Measurements from ENCODE around the gene CELSR3. TPM values are rescaled to one million over a fixed set of nuclear protein-coding genes. Genes with fewer than 3 reads are reported as not detected.

Gene CELSR3
- total RNA-seq, 1 experiment from 2014 or later, result 23.9 TPM

DNA sequence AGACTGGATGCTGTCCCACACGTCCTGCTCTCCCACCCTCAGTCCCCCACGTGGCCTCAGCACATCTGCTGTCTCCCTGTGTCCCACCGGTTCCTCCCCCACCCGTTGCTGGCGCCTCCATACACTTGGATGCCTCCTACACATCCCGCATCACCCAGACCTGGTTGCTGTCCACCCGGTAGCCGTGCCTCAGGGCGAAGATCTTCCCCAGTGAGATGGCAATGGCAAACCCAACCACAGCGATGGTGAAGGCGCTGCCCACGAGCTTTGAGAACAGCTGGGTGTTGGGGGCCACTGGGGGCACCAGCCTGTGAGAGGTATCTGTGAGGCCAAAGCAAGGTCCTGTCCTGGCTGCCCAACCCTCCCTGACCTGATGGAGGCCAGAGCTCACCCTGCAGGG lies 31.9 kb downstream of the CELSR3 start:
- H3K27me3 Mint-ChIP-seq (ENCODE audit: low read depth), result peaks cover 1% of the 10 kb centered on the region; the same call in 1 of the 2 replicates
- Histone ChIP-seq H3K27ac (ENCODE audit: insufficient read length, low read depth, low read length) (no peak overlapping the region), H3K79me2 (ENCODE audit: insufficient read depth, low read length) (no peaks in the 10 kb centered on the region), H3K4me2 (ENCODE audit: insufficient read depth, insufficient read length, low read length) (no peak overlapping the region), H4K20me1 (ENCODE audit: control insufficient read depth, insufficient read depth, insufficient read length) (no peaks in the 10 kb centered on the region), H2BK15ac (ENCODE audit: low read depth, low read length) (no peak overlapping the region), H3K79me1 (ENCODE audit: insufficient read depth, low read depth, low read length, poor library complexity, severe bottlenecking) (no peaks in the 10 kb centered on the region), H4K5ac (ENCODE audit: insufficient read length, low read depth, low read length) (no peak overlapping the region), H4K91ac (ENCODE audit: insufficient read length, low read depth, low read length) (no peak overlapping the region), H3T11ph (ENCODE audit: low read length) (no peak overlapping the region), H3K18ac (ENCODE audit: insufficient read length, low read depth, low read length) (no peak overlapping the region), H2BK120ac (ENCODE audit: low read depth, low read length, poor library complexity, severe bottlenecking) (no peak overlapping the region), H3K9me3 (ENCODE audit: control insufficient read depth, low read depth, low read length) (no peaks in the 10 kb centered on the region), H3K14ac (ENCODE audit: insufficient read depth, low read length) (no peak overlapping the region; the same call in 1 of the 2 replicates), H3K23ac (ENCODE audit: insufficient read length, low read depth, low read length) (no peak overlapping the region), H4K8ac (replicated peaks; ENCODE audit: insufficient read length, low read depth, low read length) (no peak overlapping the region), H2AFZ (ENCODE audit: low read length) (no peak overlapping the region), H2BK20ac (ENCODE audit: low read depth, low read length, poor library complexity, severe bottlenecking) (no peak overlapping the region), H3K56ac (ENCODE audit: insufficient read length, low read depth, low read length) (no peak overlapping the region), H3K23me2 (ENCODE audit: insufficient read length, low read depth, low read length, poor library complexity, severe bottlenecking) (peaks cover 6% of the 10 kb centered on the region), H3K27me3 (ENCODE audit: insufficient read depth, low read length) (no peaks in the 10 kb centered on the region), H3K4me1 (ENCODE audit: insufficient read depth, low read length) (no peaks in the 10 kb centered on the region; the same call in 1 of the 2 replicates), H3K4ac (ENCODE audit: low read depth, low read length) (no peak overlapping the region), H2BK12ac (ENCODE audit: insufficient read length, low read depth, low read length) (no peak overlapping the region), H2AK5ac (ENCODE audit: insufficient read length, low read length) (no peak overlapping the region), H2BK5ac (ENCODE audit: insufficient read length, low read length) (no peak overlapping the region), H3K9ac (ENCODE audit: extremely low read depth, insufficient read length, low read length) (no peak overlapping the region)
- no peak for DNase-seq
- TF ChIP-seq, protein P1, sequence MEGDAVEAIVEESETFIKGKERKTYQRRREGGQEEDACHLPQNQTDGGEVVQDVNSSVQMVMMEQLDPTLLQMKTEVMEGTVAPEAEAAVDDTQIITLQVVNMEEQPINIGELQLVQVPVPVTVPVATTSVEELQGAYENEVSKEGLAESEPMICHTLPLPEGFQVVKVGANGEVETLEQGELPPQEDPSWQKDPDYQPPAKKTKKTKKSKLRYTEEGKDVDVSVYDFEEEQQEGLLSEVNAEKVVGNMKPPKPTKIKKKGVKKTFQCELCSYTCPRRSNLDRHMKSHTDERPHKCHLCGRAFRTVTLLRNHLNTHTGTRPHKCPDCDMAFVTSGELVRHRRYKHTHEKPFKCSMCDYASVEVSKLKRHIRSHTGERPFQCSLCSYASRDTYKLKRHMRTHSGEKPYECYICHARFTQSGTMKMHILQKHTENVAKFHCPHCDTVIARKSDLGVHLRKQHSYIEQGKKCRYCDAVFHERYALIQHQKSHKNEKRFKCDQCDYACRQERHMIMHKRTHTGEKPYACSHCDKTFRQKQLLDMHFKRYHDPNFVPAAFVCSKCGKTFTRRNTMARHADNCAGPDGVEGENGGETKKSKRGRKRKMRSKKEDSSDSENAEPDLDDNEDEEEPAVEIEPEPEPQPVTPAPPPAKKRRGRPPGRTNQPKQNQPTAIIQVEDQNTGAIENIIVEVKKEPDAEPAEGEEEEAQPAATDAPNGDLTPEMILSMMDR (conservative IDR thresholded peaks at IDR 0.05), result no peak
- WGBS (ENCODE audit: extremely low coverage, insufficient read length, low lambda C conversion rate), result no CpG with 5 or more reads among the region's 12 CpGs
- H3K4me3 Mint-ChIP-seq, result no peak overlapping the region
- H3K36me3 Mint-ChIP-seq (ENCODE audit: insufficient read depth in 1 of 3, low read depth in 3 of 3), result peaks cover 45 to 73% (median 72%) of the 10 kb centered on the region in 3 experiments
- H3K27ac Mint-ChIP-seq, result no peak overlapping the region
- H3K4me1 Mint-ChIP-seq, result peaks cover 6 to 8% of the 10 kb centered on the region in 2 experiments
- no peaks in the 10 kb centered on the region for H3K9me3 Mint-ChIP-seq

All from H9 (cell line).